Activated CD4-positive, alpha-beta T cell treated with anti-CD3 and anti-CD28 coated beads, Interleukin-10, Interleukin-2, amounts not matched to agents 100 ng/mL and 50 ng/mL, durations not matched to agents 16 hours and 8 hours (primary cell): ENCODE measurements around the gene FNBP1.
"Not testable (repeated sequence)": the region's sequence is repeated elsewhere in the genome, so short reads cannot be mapped to it uniquely, and the experiment has no call there.

Source experiments
- DNase-seq: peaks from one replicate; pipeline ENCODE4 v3.0.0-alpha.2; 2020

The FNBP1 gene

DNA sequence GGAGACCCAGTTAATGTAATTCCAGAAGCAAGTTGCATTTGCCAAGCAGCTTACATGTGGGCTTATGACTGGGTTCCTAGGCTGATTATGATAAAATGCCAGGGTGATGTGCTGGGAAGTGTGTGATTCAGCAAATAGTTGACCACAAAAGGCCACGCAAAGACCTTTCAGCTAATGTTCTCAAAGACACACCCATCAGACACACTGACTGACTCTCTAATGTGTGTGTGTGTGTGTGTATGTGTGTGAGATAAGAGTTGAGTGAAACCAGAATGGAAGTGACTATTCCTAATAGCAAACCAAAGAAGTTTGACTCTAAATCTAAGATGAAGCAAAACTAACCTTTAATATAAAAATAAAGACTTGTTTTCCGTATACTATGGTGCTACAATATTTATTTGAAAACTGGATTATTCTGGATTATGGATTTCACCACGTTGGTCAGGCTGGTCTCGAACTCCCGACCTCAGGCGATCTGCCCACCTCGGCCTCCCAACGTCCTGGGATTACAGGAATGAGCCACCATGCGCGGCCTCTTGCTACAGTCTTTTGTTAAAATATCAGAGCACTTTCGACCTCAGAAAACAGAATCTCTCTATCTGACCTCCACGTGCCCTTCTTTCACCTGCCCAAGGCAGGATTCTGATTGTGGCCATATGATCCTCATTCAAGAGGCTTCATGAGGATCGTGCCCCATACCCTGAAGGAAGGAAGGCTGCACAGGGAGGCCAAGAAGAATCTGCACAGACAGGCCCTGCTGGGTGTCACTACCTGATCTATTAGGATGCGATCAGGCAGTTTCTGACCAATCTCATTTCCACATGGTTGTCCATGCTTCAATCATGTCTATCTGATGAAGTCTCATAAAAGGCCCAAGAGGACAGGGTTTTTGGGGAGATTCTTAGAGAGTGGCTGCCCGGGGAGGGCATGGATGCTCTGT lies 132.1 kb downstream of the FNBP1 start:
- DNase-seq: no peak

DNA sequence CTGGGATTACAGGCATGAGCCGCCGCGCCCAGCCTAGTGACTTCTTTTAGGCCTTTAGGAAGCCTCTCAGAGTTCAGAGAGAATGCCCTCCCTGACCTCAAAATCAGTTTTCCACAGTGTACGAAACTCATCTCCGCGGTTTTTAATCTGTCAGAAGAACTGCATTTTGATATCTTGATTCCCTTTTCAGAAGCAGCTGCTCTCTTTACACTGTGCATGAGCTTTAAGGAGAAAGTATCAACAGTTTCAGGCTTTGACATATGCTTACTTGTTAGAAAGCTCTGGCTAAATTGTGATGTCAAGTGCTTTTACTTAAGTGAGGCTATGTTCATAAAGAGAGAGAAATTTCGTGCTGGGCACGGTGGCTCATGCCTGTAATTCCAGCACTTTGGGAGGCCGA lies 133.1 kb downstream of the FNBP1 start:
- no peak for DNase-seq

DNA sequence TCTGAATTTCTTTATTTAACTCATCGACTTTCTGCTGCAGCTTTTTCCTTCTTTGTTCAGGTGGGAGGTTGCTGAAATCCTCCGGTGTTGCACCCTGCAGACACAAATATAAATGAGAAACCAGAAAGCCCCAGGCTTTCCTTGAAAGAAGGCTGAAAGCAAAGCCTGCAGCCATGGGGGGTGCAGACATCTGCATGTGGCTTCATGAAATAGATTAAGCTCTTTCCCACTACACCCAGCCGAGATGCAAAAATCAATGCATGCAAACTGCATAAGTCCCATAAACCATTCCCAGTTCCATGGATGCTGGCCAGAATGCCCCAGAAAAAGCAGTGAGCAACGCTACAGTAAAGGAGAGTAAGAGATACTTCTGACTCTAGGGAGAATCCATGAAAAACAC lies 134.1 kb downstream of the FNBP1 start:
- DNase-seq: no peak

DNA sequence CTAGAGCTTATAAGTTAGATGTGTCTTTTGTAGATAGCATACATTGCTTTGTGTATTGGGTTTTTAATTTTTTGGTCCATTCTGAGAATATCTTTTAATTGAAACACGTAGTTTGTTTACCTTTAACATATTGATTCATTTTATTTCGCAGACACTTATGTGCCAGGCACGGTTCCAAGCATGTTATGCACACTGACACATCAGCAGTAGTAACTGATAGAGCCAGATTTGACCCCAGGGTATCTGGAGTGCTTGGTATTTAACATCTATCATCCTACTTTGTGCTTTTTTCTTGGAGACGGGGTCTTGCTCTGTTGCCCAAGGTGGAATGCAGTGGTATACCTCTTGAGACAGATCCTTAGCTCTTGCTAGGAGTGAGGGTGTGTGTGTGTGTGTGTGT lies 135.8 kb downstream of the FNBP1 start:
- DNase-seq: no peak

DNA sequence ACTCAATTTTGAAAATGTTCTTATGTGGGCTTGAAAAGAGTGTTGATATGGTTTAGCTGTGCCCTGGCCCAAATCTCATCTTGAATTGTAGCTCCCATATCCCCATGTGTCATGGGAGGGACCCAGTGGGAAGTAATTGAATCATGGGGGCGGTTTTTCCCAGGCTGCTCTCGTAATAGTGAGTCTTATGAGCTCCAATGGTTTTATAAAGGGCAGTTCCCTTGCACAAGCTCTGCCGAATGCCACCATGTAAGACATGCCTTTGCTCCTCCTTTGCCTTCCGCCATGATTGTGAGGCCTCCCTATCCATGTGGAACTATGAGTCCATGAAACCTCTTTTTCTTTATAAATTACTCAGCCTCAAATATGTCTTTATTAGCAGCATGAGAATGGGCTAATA lies 136.7 kb downstream of the FNBP1 start:
- DNase-seq: no peak

DNA sequence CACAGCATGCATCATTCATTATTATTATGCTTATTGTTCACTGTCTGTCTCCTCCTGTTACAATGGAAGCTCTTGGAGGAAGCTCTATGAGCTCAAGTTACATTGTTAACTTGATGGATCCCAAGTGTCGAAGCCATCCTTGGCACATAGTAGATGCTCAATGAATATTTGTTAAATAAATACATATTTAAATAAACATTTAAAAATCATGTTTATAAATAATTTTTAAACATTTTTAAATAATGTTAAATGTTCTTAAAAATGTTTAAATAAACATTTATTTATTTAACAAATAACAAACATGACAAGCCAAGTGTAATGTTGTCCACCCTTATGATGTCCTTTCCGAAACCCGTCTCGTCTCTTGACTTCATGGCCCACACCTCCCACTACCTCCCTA lies 138.3 kb downstream of the FNBP1 start:
- no peak for DNase-seq

DNA sequence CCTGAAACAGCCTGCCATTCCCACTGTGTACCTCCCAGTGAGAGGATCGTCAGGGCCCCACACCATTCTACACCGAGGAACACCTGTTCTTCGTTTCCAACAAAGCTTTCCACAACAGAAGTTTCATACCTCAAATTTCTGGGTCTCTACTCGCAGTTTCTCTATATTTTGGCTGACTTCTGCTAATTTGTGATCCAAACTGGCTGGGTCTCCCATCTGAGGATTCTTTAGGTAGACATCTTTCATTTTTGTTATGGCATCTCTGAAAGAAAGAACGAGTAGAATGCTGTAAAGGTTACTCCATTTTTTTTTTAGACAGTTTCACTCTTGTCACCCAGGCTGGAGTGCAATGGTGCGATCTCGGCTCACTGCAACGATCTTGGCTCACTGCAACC lies 140.3 kb downstream of the FNBP1 start:
- no peak for DNase-seq

DNA sequence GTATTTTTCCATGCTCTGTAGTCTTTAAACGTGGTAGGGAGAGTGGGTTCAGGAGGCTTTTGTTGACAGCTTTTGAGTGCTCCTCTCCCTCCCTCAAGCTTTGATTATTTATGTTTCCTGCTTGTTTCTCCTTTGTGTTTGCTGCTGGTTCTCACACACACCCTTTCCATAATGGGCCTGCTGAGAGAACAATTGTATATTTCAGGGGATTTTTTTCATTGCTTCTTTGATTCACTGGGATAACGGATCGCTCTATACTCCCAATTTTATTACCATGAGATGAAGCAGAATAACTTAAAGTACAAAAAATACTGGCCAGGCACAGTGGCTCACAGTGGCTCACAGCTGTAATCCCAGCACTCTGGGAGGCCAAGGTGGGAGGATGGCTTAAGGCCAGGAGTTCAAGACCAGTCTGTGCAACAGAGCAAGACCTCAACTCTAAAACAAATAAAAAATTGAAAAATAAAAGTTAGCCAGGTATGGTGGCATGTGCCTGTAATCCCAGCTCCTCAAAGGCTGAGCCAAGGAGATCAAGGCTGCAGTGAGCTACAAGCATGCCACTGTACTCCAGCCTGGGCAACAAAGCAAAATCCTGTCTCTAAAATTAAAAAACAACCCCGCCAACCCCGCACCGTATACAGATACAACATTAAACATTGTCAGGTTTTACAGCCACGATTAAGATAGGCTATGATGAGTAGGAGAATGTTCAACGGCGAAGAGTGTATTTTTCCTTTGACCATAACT lies 140.8 kb downstream of the FNBP1 start:
- no peak for DNase-seq

DNA sequence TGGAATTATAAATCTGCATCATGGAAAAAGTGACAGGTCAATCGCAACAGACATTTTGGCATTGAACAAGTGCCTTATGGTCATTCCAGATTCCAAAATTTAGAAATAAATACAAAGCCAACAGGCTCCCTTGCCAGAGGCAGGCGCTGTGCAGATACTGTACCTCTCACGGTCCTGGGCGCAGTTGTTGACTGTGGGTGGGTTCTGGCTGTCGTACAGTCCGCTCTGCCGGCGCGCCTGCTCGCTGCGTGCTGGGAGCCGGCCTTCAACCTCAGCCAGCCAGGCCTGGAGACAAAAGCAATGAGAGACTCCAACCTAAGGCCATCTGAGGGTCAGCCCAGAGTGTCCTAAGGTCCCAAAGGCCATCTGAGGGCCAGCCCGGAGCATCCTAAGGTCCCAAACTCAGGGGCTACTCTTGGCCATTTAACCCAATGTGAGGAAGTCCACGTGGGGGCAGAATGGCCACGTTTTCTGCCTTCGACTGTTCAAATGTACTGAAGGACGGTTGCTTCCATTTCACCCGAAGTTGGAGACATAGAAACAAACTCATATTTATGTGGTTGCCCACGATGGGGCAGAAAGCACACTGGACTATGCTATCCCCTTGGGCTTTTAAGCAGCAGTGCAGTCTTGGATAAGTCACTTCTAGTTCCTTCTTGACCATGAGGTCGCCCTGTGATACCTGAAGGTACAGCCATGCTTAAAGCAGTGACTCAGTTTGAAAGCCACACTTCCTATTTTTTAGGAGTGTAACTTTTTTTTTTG lies 142.5 kb downstream of the FNBP1 start:
- no peak for DNase-seq

DNA sequence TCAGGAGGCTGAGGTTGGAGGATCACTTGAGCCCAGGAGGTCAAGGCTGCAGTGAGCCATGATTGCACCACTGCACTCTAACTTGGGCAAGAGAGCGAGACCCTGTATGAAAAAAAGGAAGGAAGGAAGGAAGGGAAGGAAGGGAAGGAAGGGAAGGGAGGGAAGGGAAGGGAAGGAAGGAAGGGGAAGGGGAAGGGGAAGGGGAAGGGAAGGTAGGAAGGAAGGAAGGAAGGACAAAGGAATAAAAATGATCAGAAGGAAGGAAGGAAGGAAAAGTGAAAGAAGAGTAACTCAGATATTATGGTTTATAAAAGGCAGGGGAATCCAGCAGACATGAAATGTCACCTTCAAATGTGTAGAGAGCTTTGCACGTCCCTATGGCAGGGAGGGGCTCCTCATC lies 143.4 kb downstream of the FNBP1 start:
- DNase-seq: no peak

DNA sequence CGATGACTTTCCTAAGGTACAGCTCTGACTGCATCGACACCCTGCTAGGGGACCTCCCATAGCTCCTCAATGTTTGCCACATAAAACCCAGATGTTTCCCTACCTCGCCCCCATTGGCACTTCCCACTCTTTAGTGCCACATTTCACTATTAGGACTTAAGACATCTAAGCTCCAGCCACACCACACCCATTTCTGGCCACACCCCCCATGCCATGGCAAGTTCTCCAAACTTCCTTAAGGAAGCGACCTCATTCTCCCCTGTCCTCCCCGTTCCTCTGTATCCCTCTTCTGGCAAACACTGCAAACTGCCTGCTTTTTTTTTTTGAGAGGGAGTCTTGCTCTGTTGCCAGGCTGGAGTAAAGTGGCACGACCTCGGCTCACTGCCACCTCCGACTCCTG lies 144.8 kb downstream of the FNBP1 start:
- no peak for DNase-seq

DNA sequence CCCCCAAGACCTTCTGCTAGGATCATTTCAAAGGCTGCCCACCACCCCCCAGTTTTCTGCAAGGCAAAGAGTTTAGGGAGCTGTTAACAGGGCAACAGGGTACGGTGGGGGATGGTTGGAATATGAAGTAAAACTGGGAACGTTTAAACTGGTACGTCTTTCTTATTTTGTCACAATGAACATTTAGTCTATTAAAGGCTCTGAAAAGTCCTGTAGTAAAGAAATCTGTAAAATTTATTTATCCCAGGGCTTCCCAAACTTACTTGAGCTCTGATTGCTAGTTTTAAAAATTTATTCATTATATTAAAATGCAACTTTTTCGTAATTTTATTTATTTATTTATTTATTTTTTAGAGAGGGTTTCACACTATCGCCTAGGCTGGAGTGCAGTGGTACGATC lies 145.7 kb downstream of the FNBP1 start:
- DNase-seq: no peak

DNA sequence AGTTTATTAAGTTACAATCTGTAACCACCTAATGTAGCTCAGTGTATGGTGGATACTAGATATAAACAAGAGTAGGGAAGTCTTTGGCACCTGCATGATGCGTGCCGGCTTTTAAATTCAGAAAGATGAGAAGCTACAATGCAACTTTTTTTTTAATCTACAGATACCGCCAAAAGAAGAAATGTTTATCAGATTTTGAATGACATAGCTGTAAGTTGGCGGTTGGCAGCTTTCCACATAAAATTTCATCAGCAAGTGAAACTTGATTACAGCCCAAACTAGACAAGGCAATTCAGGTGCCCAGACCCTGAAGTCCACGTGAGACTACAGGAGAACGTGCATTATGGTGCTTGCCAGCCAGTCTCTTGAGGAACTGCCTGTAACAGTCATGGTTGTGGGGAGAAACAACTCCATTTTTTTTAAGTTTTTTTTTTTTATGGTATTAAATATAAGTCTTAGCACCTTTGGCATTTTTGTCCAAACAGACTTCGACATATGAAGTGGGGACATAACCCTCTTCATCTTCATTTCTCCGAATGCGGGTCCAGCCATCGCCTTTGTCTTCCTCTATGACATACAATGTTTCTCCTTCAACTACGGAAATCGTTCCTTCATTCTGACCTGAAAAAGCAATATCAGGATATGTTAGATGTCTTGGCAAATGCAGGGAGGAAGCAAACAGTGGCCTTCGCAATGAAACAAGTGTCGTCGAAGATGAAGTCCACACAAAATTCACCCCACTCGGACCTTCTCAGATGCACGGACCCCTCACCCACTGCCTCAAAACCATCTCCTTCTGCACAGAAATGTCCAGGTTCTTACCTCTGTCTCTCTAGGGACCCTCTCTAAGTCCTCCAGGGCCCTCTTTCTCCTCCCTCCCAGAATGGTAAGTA lies 147.4 kb downstream of the FNBP1 start:
- peak; percentile 47 for DNase-seq

DNA sequence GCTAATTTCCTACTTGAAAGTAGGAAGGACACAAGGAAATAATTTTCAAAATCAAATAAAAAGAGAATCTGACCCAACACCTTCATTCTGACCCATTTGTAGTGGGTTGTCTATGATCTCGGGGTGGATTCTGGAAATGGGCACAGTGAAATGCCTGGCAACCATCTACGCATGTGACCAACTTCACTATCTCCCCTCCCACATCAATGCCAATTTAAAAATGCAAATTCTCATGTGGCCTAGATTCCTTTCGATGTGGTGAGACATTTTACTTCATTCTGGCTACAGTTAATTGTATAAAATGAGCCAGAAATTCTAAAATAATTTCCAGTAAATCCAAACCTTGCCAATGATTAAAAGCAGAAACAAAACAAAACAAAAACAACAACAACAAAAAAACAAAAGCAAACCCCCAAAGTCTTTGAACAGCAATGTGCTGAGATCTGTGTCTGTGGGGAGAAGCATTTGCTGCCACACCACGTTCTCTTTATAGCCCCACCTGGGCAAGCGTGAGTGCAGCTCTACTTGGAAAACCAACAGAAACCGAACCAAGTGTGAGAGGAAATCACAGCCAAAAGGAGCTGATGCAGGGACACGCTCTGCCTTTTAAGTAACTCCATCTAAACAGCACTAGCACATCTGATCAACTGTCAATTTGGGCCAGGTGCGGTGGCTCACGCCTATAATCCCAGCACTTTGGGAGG lies 148.7 kb downstream of the FNBP1 start:
- DNase-seq: peak; percentile 49

DNA sequence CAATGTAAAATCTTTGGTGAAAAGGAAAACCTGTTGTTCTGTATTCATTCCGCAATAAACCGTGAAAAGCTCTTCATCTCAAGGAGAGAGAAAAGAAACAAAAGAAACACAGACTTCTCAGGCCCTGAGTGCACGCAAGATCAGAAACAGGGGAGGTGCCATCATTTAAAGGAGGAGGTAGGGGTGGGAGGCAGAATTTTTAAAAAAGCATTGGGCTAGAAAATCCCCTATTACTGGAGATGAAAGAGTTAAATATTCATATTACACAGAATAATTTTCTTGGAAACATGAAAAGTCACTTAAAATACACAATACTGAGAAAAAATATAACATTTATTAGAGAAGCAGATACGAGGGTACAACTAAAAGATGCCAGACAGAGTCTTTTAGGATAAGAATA lies 151.4 kb downstream of the FNBP1 start:
- peak; percentile 39 for DNase-seq

DNA sequence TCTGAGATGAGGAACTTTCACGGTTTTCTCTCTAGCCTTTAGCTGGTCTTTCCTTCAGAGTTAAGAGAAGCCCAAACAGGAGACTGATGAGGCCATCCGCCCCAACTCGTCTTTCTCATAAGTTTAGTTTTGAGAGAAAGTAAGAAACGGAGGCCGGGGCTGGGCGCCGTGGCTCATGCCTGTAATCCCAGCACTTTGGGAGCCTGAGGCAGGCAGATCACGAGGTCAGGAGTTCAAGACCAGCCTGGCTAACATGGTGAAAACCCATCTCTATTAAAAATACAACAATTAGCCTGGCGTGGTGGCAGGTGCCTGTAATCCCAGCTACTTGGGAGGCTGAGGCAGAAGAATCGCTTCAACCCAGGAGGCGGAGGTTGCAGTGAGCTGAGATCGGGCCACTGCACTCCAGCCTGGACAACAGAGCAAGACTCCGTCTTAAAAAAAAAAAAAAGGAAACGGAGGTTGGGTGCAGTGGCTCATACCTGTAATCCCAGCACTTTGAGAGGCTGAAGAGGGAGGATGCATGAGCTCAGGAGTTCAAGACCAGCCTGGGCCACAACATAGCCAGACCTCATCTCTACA lies 152.2 kb downstream of the FNBP1 start:
- not testable (repeated sequence) for DNase-seq

DNA sequence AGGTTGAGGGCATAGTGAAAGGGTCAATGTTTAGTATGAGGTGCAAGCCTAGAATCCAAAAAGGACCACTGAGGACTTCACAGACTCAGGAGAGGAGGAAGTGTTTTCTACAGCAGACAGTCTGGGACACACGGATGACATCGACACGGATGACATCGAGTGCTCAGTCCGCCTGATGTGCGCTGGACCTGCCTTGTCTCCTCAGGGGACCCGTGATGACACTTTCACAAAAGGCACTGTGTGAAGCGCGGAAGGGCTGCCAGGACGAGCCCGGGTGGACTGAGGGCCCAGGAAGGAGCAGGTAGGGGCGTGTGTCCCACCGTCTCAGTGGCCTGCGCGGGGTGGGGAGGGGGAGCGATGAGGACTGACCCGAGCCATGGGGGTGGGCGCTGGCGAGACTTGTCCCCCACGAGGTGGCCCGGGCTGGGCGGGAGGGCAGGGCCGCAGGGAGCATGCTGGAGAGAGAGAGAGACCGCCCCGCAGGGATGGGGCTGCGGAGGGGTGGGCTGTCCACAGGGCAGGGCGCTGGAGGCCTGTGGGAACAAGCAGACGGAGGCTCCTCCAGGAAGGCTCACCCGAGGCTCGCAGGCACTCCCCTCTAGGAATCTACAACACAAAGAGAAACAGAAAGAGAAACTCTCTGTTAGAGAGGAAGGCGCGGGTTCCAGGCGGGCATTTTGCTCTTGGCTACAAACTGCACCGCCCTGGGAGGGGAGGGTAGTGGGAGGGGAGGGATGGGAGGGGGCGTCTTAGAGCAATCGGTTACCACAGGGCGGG lies 152.9 kb downstream of the FNBP1 start:
- DNase-seq: peak; percentile 90

DNA sequence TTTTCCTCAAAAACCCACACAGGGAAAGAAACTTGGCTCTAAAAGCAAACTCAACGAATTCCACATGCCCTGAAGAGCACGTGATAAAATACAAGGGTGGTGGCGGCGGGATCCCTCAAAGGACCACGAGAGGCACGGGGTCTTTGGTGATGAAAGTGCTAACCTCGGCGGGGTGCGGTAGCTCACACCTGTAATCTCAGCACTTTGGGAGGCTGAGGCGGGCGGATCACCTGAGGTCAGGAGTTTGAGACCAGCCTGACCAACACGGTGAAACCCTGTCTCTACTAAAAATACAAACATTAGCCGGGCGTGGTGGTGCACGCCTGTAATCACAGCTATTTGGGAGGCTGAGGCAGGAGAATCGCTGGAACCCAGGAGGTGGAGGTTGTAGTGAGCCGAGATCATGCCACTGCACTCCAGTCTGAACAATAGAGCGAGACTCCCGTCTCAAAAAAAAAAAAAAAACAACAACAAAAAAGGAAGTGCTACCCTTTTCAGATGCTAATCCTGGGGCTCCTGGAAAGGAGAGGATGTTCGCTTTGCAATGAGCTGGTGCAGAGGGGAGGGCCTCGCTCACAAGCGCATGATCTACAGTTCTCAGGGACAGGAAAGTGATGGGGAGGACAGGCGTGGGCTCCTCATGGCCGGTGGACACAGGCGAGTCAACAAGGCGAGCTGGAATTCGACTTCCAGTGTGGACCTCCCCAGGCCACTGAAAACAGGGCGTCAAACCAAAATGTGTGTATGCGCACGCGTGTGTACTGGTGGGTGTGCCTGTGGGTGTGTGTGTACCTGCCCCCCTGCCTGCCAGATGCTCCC lies 153.7 kb downstream of the FNBP1 start:
- DNase-seq: peak; percentile 45

DNA sequence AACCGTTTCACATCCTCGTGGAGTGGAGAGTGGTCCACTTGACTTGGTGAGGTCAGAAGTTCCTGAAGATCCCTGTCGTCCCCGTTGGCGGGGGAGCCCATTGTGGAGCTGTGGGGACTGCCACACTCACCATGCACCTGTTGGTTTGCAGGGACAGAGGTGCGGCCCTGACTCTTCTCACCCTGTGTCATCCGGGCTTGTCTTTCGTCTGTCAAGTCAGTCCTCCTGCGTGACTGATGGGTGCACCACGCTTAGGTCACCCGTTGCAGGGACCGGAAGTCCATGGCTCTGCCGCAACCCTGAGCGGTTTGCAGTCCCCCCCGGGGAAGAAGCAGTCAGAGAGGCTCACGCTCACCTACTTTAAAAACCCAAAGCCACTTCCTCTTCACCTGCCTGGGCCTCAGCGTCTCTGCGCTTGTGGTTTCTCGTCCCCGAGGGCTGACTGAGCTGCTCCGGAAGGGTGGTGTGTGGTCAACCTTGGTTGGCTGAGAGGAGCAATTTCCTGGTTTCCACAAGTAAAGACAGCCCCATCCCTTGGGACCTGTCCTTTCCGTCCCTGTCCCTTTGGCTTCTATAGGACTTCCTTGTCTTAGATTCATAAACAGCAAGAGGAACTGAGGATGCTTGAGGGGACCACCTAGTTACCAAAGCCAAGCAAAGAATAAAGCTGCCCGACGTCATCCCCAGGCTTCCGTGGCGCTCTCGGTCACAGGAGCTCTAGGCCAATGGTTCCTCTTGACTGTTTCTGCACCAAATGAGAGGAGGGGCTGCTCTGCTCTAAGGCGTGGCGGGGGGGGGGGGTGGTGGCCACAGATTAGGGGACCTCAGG lies 154.5 kb downstream of the FNBP1 start:
- DNase-seq: peak; percentile 99
